Measurements from ENCODE around the gene B4GALNT2.

DNA sequence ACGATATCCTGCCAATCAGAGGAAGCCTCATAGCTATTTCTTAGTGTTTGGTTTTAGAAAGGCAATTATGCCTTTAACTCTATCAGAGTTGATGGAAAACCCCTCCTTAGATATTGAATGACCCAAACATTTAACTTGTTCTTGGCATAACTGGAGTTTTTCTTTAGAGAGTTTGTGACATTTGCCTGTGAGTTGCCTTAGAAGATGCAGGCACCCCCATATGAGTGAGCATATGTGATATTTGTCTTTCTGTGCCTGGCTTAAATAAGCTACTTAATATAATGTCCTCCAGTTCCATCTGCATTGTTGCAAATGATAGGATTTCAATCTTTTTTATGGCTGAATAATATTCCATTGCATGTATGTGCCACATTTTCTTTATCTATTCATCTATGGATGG, 19.6 kb upstream of the B4GALNT2 start:
- TF ChIP-seq CTCF (IDR thresholded peaks at IDR 0.05; ENCODE audit: low read depth, low read length) (no peak), POLR2A (IDR thresholded peaks at IDR 0.05; ENCODE audit: extremely low read depth, insufficient read length) (no peak)
